Testis (tissue), 2 donors: ENCODE results near the gene SERHL2.
"Not testable (repeated sequence)": the region's sequence is repeated elsewhere in the genome, so short reads cannot be mapped to it uniquely, and the experiment has no call there.

Experiments
- POLR2A ChIP-seq: fragments of 450-650 bp; IDR thresholded peaks from one replicate; pipeline ENCODE4 v1.6.1; 2017; ENCODE audit warnings: antibody characterized with exemption, mild to moderate bottlenecking, moderate library complexity
- TF ChIP-seq, protein P1 (sequence below), 3 experiments: fragments of 450-650 bp in 2 of 3; fragments of 200-600 bp in 1 of 3; sonication (generic) in 1 of 3; IDR thresholded peaks; one replicate each; pipeline ENCODE4 v1.5.1; 2016 to 2019; ENCODE audit warnings: antibody characterized with exemption in 3 of 3, mild to moderate bottlenecking in 2 of 3, moderate library complexity in 1 of 3

DNA sequence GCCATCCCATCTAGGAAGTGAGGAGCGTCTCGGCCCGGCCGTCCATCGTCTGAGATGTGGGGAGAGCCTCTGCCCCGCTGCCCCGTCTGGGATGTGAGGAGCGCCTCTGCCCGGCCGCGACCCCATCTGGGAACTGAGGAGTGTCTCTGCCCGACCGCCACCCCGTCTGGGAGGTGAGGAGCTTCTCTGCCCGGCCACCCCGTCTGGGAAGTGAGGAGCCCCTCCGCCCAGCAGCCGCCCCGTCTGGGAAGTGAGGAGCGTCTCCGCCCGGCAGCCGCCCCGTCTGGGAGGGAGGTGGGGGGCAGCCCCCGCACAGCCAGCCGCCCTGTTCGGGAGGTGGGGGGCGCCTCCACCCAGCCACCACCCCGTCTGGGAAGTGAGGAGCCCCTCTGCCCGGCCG is 53.9 kb downstream of the SERHL2 start:
- TF ChIP-seq, protein P1, sequence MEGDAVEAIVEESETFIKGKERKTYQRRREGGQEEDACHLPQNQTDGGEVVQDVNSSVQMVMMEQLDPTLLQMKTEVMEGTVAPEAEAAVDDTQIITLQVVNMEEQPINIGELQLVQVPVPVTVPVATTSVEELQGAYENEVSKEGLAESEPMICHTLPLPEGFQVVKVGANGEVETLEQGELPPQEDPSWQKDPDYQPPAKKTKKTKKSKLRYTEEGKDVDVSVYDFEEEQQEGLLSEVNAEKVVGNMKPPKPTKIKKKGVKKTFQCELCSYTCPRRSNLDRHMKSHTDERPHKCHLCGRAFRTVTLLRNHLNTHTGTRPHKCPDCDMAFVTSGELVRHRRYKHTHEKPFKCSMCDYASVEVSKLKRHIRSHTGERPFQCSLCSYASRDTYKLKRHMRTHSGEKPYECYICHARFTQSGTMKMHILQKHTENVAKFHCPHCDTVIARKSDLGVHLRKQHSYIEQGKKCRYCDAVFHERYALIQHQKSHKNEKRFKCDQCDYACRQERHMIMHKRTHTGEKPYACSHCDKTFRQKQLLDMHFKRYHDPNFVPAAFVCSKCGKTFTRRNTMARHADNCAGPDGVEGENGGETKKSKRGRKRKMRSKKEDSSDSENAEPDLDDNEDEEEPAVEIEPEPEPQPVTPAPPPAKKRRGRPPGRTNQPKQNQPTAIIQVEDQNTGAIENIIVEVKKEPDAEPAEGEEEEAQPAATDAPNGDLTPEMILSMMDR (IDR thresholded peaks at IDR 0.05) = not testable (repeated sequence)
- TF ChIP-seq POLR2A = not testable (repeated sequence)
